GM19025 (cell line): Measurements from ENCODE around the gene DYNLT1.
"Not testable (repeated sequence)": the region's sequence is repeated elsewhere in the genome, so short reads cannot be mapped to it uniquely, and the experiment has no call there.

Source experiments
- ATAC-seq: cut with Tn5 transposase; IDR thresholded peaks from one replicate; pipeline ENCODE4 v1.9.1; 2021; ENCODE audit warnings: mild to moderate bottlenecking, low read depth, moderate library complexity; ENCODE audit not compliant: unreplicated experiment

The DYNLT1 gene

DNA sequence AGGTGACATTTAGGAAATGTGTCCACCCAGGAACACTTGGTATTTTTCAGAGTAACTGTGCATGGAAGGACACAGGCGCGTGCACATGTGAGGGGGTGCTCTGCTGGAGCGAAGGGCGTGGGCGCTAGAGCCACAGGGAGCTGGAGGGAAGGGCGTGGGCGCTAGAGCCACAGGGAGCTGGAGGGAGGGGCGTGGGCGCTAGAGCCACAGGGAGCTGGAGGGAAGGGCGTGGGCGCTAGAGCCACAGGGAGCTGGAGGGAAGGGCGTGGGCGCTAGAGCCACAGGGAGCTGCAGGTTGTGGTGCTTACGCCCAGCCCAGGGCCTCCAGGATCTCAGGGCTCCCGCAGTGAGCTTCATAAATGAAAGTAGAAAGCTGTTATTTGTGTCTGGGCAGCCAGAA lies 38.5 kb downstream of the DYNLT1 start:
- ATAC-seq: not testable (repeated sequence)

DNA sequence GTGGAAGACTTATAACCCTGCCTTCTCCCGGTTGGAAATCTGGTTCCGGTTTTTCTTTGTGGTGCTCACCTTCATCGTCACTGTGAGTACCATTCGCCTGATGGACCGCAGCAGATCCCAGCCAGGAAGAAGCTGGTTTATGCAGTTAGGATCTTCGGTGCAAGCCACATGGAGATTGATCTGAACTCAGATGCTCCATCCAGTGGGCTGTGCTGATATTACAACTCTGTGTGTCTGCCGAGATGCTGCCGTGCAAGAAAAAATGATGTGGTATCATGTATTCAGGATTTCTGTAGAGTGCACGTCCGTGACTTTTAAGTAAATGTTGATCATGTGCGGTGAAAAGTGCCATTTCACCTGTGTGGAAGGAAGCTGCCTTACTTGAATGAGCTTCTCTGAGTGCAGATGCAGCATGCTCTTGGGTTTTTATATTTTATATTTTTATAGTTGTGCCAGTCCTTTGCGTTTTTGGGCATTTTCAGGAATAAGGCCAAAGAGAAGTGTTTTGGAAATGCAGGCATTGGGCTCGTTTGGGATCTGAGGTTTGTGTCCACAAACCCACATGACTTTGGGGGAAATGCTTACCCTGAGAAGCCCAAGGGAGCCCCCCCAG lies 39.2 kb downstream of the DYNLT1 start:
- no peak for ATAC-seq

DNA sequence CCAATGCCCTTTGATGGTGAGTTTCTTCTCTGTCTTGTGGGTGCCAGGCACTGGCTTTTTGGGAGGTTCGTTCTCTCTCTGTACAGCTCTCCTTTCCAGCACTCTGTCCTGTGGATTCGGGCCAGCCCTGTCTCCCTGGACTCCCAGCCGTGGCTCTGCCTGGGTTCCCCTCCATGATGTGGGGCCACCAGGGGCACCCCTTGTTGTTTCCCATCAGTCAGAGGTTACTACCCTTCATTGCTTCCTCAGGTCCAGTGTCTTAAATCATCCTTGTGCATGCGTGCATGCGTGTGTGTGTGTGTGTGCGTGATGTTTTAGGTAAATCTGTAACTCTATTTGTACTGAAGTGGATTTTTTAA lies 40.5 kb downstream of the DYNLT1 start:
- no peak for ATAC-seq

DNA sequence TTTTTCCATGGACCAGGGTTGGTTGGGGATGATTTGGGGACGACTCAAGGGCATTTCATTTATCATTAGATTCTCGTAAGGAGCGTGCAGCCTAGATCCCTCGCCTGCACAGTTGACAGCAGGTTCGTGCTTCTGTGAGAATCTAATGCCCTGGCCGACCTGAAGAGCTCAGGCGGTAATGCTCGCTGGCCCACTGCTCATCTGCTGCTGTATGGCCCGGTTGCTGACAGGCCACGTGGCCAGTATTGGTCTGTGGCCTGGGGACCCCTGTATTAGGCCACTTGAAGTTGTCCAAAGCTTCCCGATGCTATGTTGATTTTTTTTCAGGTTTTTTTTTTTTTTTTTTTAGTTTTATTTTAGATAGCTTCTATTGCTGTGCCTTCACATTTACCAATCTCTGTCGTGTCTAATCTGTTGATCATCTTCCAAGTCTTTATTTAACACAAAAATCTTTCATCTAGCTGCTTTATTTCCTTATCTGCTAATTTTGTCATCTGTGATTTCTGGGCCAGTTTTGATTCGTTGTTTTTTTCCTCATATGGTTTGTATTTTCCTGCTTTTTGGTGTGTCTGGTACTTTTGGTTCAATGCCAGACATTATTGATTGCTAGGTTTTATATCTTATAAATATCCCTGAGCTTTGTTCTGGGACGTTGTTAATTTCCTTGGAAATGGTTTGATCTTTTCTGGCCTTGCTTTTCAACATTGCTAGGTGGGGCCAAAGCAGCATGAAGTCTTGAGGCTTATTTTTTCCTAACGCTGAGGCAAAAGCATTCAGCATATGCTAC lies 41.1 kb downstream of the DYNLT1 start:
- ATAC-seq: no peak

DNA sequence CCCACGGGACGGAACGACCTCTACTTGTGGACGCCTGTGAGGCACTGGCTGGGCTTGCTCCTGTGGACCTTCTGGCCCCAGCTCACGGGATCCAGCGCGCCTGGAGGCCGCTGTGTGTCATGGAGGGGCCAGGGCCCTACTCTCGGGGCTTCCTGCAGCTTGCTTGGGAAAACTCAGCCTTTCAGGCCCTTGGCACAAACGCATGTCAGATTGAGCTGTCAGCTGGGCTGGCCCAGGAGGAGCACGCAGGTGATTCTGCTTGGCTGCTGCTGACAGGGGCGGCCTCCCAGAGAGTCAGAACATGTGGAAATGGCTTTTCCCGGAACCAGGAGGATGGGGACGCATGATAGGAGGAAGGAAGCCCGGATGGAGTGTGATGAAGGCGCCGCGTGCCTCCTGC lies 44.9 kb downstream of the DYNLT1 start:
- ATAC-seq: no peak

DNA sequence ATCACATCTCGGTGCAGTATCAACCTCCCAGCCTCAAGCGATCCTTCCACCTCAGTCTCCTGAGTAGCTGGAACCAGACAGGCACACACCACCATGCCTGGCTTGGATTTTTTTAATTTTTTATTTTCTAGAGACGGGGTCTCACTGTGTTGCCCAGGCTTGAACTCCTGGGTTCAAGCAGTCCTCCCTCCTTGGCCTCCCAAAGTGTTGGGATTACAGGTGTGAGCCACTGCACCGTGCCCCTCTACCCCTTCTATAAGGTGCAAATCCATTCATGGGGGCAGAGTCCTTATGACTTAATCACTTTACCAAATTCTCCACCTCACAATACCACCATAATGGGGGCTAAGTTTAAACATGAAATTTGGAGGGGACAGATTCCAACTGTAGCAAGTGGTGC lies 47.0 kb downstream of the DYNLT1 start:
- no peak for ATAC-seq

DNA sequence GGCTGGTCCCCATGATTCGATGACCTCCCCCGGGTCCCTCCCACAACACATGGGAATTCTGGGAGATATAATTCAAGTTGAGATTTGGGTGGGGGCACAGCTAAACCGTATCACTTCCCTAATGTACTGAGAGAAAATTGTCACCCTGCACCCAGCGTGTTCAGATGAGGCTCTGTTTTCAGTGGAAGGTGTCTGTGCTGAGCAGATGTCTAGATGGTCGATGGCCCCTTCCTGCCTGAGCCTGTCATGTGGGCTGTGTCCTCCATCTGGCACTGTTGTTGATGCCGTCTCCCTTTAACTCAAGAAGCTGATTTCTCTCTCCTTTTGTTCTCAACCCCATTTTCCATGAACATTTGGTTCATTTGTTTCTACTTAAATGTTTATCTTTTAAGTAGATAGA lies 47.7 kb downstream of the DYNLT1 start:
- ATAC-seq: no peak

DNA sequence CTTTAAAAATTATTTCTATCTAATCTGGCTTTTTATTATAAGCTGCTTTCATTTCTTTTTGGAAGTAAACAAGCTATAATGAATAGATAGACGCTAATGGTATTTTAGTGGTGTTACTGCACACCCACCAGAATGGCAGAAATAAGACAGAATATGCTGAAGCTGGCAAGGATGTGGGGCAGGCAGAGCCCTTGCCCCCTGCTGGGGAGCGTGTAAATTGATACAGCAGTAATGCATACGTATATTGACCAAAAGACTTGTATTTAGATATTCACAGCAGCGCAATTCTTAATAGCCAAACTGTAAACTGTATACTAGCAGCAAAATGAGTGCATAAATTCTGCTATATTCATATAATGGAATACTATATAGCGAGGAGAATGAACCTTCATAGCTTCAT lies 49.3 kb downstream of the DYNLT1 start:
- ATAC-seq: no peak

DNA sequence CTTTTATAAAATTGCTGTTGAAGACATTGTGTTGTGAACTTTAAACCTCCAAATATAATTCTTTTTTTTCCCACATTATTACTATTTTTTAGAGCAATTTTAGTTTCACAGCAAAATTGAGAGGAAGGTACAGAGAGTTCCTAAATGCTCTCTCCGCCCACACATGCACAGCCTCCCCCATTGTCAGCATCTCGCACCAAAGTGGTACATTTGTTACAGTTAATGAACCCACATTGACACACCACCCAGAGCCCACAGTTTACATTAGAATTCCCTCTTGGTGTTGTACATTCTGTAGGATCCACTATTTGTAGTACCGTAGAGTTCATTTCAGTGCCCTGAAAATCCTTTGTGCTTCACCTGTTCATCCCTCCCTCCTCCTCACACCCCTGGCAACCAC lies 50.9 kb downstream of the DYNLT1 start:
- no peak for ATAC-seq

DNA sequence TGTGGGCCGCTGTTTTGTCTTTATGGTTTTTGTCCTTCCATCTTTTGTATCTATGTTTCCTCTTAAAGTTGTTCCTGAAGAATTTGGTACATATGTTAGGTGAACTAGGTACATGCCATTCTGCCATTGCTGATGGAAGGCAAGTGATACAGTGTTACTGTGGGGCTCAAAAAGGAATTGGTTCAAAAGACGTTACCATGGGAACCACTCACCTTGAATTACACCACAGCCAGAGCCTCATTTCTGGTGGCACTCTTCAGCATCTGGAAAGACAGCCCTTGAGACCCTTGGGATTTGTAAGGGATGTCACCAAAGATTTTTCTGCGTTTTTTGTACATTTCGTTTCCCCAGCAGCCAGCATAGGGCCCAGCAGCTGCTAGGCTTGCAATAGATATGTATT lies 52.7 kb downstream of the DYNLT1 start:
- ATAC-seq: no peak

DNA sequence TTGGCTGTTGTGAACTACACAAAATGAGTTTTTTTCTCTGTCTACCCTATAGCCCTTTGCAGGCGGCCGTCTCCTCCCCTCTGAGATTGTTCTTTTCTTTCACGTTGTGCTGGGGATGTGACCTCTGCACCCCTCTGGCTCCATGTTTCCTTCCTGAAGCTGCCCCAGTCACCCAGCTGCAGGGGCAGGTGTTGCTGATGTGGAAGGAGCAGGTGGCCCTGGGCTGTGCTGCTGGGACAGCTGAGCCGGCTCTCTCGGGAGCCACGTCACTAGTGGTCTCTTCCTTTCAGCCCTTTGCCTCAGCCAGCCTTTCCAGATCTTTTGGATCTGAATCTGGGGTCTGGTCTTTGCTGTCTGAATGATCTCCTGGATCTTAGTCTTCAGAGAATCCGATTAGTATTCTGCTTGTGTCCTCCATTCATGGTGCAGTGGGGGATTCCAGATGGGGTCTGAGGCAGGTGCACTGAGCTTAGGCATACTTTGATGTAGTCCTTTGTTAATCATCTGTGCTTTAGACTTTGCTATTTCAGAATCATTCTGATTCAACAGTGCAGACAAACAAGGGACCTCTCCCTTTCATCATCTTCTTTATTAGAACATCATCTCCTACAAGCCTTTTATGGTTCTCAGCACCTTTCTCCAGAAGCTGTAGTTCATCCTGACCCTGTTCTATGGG lies 53.3 kb downstream of the DYNLT1 start:
- no peak for ATAC-seq

DNA sequence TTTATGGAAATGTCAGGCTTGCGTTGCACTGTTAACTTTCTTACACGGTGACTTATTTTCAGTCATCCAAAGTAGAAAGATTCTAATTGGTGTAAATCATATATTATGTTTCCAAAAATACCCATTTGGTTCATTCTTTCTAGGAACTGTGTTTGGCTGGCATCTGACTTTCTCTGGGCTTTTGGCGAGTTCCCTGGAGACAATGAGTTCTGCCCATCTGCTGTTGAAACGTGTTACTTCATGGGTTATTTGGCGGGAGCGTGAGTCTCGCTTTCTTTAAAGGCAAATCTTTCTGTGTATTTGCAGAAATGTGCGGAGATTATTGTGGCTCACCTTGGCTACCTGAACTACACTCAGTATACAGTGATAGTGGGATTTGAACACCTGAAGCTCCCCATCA lies 55.2 kb downstream of the DYNLT1 start:
- no peak for ATAC-seq

DNA sequence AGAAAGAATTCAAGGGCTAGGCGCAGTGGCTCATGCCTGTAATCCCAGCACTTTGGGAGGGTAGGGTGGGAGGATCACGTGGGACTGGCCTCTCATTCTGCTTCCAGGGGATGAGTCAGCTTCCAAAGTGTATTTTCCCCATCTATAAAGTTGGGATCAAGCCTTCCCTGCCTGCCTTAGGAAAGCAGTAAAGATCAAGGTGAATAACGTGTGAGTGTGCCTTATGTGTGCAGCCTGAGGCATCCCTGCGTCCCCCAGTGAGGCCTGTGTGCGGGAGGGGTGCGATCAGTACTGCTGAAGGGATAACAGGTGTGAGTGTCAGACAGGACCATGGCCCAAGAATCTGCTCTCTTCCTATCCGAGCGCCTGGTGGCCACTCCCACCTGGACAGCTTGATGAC lies 57.9 kb downstream of the DYNLT1 start:
- ATAC-seq: no peak
